ENCODE data around the gene CATSPER1. TPM values are rescaled to one million over a fixed set of nuclear protein-coding genes. Genes with fewer than 3 reads are reported as not detected.

CATSPER1 gene
- total and polyA plus RNA-seq, 2 donors (not counting 3 experiments of a cell fraction or from before 2014, with no cell fraction given) = 0.68 to 1.0 TPM

DNA sequence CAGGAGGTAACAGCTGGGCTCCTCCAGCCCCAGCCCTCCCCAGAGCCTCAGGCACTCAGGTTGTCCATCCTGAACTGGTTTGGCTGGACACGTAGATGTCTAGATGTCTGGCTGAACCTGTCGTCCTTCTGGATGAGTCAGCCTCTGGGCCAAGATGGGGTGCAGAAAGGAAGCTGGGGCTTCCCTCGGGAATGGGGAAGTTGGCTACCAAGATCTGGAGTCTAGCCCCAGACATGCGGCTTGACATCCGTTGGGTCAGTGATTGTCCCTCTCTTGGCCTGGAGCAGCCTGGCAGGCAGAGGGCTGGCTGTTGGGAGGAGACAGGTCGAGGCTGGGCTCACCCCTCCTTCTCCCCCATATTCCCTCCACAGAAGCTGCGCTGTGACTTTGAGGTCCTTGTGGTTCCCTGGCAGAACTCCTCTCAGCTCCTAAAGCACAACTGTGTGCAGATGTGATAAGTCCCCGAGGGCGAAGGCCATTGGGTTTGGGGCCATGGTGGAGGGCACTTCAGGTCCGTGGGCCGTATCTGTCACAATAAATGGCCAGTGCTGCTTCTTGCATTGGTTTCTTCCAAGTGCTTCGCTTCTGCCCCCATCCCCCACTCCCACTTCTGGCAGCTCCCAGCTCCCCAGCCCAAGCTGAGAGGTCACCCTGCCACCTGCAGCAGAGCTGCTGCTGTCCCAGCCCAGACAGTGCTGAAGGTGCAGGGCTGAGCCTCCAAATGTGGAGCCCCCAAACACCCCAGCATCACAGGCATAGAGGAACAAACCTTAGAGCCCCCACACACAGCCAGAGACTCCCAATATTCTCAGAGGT lies 13.1 kb downstream of the CATSPER1 start:
- Histone ChIP-seq H3K9me1 (replicated peaks; ENCODE audit: control insufficient read depth, extremely low read depth, insufficient read depth, low read length) (no peaks in the 10 kb centered on the region), H3K4me2 (ENCODE audit: insufficient read depth, low read length) (no peak overlapping the region), H3K36me3 (ENCODE audit: control insufficient read depth in 2 of 2, extremely low read depth in 1 of 2, insufficient read depth in 2 of 2, low read length in 2 of 2) (no peaks in the 10 kb centered on the region), H3K27me3 (ENCODE audit: control insufficient read depth in 2 of 2, insufficient read depth in 2 of 2, low read length in 2 of 2) (peaks cover 2% of the 10 kb centered on the region in 2 experiments), H3K9me3 (replicated peaks; ENCODE audit: control insufficient read depth, insufficient read depth, low read length) (no peaks in the 10 kb centered on the region), H3K79me2 (ENCODE audit: control insufficient read depth, insufficient read depth, low read length) (no peaks in the 10 kb centered on the region), H3K9ac (replicated peaks; ENCODE audit: extremely low read depth, insufficient read depth, low read length) (no peak overlapping the region), H3K27ac (ENCODE audit: insufficient read depth, low read depth, low read length) (no peak overlapping the region), H4K20me1 (replicated peaks; ENCODE audit: control insufficient read depth, extremely low read depth, insufficient read depth, low read length) (no peaks in the 10 kb centered on the region), H3K4me3 (replicated peaks in 1 of 3; ENCODE audit: insufficient read depth in 1 of 3, low read depth in 1 of 3, low read length in 3 of 3) (no peak overlapping the region), H3K4me1 (ENCODE audit: control insufficient read depth, extremely low read depth, insufficient read depth, low read length) (peaks cover 21% of the 10 kb centered on the region), H2AFZ (ENCODE audit: low read depth, low read length) (no peak overlapping the region)
- dilution Hi-C loops (cut with MboI; ENCODE audit: extremely low pct_ligation_motif_present, low sequenced_read_pairs) (no loop called here), intact Hi-C loops (cut with micrococcal nuclease) (no loop called here)
- DNase-seq (ENCODE audit: low read depth, low spot score) = no peak
- no TSS peak for BruUV-seq (replicated peaks)
- TF ChIP-seq, protein P1, sequence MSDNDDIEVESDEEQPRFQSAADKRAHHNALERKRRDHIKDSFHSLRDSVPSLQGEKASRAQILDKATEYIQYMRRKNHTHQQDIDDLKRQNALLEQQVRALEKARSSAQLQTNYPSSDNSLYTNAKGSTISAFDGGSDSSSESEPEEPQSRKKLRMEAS (IDR thresholded peaks at IDR 0.05; ENCODE audit: insufficient read depth, insufficient read length) = no peak
- TF ChIP-seq POLR2A (IDR thresholded peaks at IDR 0.05; ENCODE audit: low read depth, low read length) (no peak), GATA2 (IDR thresholded peaks at IDR 0.05; ENCODE audit: insufficient read depth, insufficient read length, low read depth, low read length) (no peak), EZH2 (IDR thresholded peaks at IDR 0.05; ENCODE audit: borderline replicate concordance, low read depth, low read length, severe bottlenecking) (no peak)
- no peak for FAIRE-seq
- ChIA-PET POLR2A (no interaction called here), CTCF (interaction anchor here (0.9 to 3.2 kb wide), 3 partner anchors 9 to 32 kb away, joined by 3 to 16 read pairs (median 10); partner anchors contain the start of genes BANF1 and EIF1AD)

DNA sequence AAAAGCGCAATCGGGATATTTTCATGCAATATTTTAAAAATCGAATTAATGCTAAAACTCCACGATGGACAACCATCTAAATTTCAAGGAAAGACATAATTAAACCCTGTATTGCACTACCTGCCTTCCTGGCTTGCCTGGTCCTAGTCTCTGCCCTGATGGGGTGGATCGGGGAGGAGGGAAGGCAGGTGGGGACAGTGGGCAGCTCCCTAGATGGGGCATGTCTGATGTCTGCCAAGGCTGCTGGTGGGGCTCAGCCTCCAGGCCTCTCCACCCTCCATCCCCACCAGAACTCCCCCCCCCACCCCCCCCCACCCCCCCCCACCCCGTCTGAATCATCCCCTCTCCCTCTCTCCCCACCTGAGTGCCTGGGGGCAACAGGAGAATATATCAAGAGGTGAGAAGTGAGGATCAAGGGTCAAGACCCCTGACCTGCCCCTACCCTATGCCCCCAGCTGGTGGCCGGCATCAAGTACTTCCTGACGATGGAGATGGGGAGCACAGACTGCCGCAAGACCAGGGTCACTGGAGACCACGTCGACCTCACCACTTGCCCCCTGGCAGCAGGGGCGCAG lies 13.8 kb downstream of the CATSPER1 start:
- ChIA-PET POLR2A (no interaction called here), CTCF (interaction anchor here (0.9 to 3.2 kb wide), 5 partner anchors 8 to 124 kb away, joined by 3 to 16 read pairs (median 3); partner anchors contain the start of genes BANF1, EIF1AD and FIBP)
- Histone ChIP-seq H3K36me3 (ENCODE audit: control insufficient read depth in 2 of 2, extremely low read depth in 1 of 2, insufficient read depth in 2 of 2, low read length in 2 of 2) (no peaks in the 10 kb centered on the region), H3K4me3 (replicated peaks in 1 of 3; ENCODE audit: insufficient read depth in 1 of 3, low read depth in 1 of 3, low read length in 3 of 3) (no peak overlapping the region), H3K9ac (replicated peaks; ENCODE audit: extremely low read depth, insufficient read depth, low read length) (no peak overlapping the region), H3K4me1 (ENCODE audit: control insufficient read depth, extremely low read depth, insufficient read depth, low read length) (peaks cover 21% of the 10 kb centered on the region), H3K4me2 (ENCODE audit: insufficient read depth, low read length) (no peak overlapping the region), H2AFZ (ENCODE audit: low read depth, low read length) (no peak overlapping the region), H4K20me1 (replicated peaks; ENCODE audit: control insufficient read depth, extremely low read depth, insufficient read depth, low read length) (no peaks in the 10 kb centered on the region), H3K79me2 (ENCODE audit: control insufficient read depth, insufficient read depth, low read length) (no peaks in the 10 kb centered on the region), H3K9me1 (replicated peaks; ENCODE audit: control insufficient read depth, extremely low read depth, insufficient read depth, low read length) (no peaks in the 10 kb centered on the region), H3K9me3 (replicated peaks; ENCODE audit: control insufficient read depth, insufficient read depth, low read length) (no peaks in the 10 kb centered on the region), H3K27me3 (ENCODE audit: control insufficient read depth in 2 of 2, insufficient read depth in 2 of 2, low read length in 2 of 2) (peaks cover 2% of the 10 kb centered on the region in 2 experiments), H3K27ac (ENCODE audit: insufficient read depth, low read depth, low read length) (no peak overlapping the region)
- dilution Hi-C loops (cut with MboI; ENCODE audit: extremely low pct_ligation_motif_present, low sequenced_read_pairs) (no loop called here), intact Hi-C loops (cut with micrococcal nuclease) (no loop called here)
- FAIRE-seq (no peak), DNase-seq (ENCODE audit: low read depth, low spot score) (no peak)
- TF ChIP-seq GATA2 (IDR thresholded peaks at IDR 0.05; ENCODE audit: insufficient read depth, insufficient read length, low read depth, low read length) = no peak
- TF ChIP-seq, protein P2, sequence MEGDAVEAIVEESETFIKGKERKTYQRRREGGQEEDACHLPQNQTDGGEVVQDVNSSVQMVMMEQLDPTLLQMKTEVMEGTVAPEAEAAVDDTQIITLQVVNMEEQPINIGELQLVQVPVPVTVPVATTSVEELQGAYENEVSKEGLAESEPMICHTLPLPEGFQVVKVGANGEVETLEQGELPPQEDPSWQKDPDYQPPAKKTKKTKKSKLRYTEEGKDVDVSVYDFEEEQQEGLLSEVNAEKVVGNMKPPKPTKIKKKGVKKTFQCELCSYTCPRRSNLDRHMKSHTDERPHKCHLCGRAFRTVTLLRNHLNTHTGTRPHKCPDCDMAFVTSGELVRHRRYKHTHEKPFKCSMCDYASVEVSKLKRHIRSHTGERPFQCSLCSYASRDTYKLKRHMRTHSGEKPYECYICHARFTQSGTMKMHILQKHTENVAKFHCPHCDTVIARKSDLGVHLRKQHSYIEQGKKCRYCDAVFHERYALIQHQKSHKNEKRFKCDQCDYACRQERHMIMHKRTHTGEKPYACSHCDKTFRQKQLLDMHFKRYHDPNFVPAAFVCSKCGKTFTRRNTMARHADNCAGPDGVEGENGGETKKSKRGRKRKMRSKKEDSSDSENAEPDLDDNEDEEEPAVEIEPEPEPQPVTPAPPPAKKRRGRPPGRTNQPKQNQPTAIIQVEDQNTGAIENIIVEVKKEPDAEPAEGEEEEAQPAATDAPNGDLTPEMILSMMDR (IDR thresholded peaks at IDR 0.05; ENCODE audit: extremely low read depth in 1 of 2, insufficient read depth in 1 of 2, low read depth in 1 of 2, low read length in 2 of 2) = no peak
- TF ChIP-seq EZH2 (IDR thresholded peaks at IDR 0.05; ENCODE audit: borderline replicate concordance, low read depth, low read length, severe bottlenecking) = no peak
- TF ChIP-seq FOS (IDR thresholded peaks at IDR 0.05; ENCODE audit: borderline replicate concordance, insufficient read depth, low read length) = no peak
- no peak for TF ChIP-seq JUN (IDR thresholded peaks at IDR 0.05; ENCODE audit: borderline replicate concordance, insufficient read depth, insufficient read length, low read depth)
- TF ChIP-seq, protein P1 (IDR thresholded peaks at IDR 0.05; ENCODE audit: insufficient read depth, insufficient read length) = no peak
- no peak for TF ChIP-seq MYC (IDR thresholded peaks at IDR 0.05; ENCODE audit: low read depth, low read length)
- TF ChIP-seq POLR2AphosphoS5 (IDR thresholded peaks at IDR 0.05; ENCODE audit: insufficient read depth, low read depth, low read length) = no peak
- no peak for TF ChIP-seq POLR2A (IDR thresholded peaks at IDR 0.05; ENCODE audit: low read depth, low read length)
- BruUV-seq (replicated peaks) = no TSS peak

Measured in endothelial cell of umbilical vein (primary cell).